GM23248 (cell line): ENCODE results near the gene SLC25A21. TPM values are rescaled to one million over a fixed set of nuclear protein-coding genes. Genes with fewer than 3 reads are reported as not detected.

Source experiments
- DNase-seq: peaks from one replicate; pipeline ENCODE4 v3.0.0-alpha.2; 2015
- H2AFZ ChIP-seq: fragments of 200-600 bp; sonication (generic); 2 replicates; pipeline ENCODE4 v1.6.1; 2016; ENCODE audit warnings: antibody characterized with exemption
- H3F3A ChIP-seq: fragments of 200-600 bp; sonication (generic); 2 replicates; pipeline ENCODE4 v1.6.1; 2016; ENCODE audit warnings: mild to moderate bottlenecking, antibody characterized with exemption, mixed run types; ENCODE audit not compliant: insufficient read depth
- H3K27ac ChIP-seq: fragments of 200-600 bp; sonication (generic); 2 replicates; pipeline ENCODE4 v1.5.1; 2016; ENCODE audit warnings: mild to moderate bottlenecking
- H3K27me3 ChIP-seq: fragments of 200-600 bp; sonication (generic); replicated peaks from 2 replicates; pipeline ENCODE4 v1.6.1; 2016; ENCODE audit warnings: mild to moderate bottlenecking; ENCODE audit not compliant: insufficient read depth
- H3K36me3 ChIP-seq: fragments of 200-600 bp; sonication (generic); 2 replicates; pipeline ENCODE4 v1.6.1; 2016; ENCODE audit warnings: low read depth, mild to moderate bottlenecking
- H3K4me1 ChIP-seq: fragments of 200-600 bp; sonication (generic); 2 replicates; pipeline ENCODE4 v1.6.1; 2016; ENCODE audit warnings: mild to moderate bottlenecking; ENCODE audit not compliant: insufficient read depth
- H3K4me2 ChIP-seq: fragments of 200-600 bp; sonication (generic); one replicate; pipeline ENCODE4 v1.6.1; 2016; ENCODE audit warnings: mild to moderate bottlenecking; ENCODE audit not compliant: unreplicated experiment
- H3K4me3 ChIP-seq: fragments of 200-600 bp; sonication (generic); 2 replicates; pipeline ENCODE4 v1.5.1; 2016; ENCODE audit warnings: mild to moderate bottlenecking
- H3K79me2 ChIP-seq: fragments of 200-600 bp; sonication (generic); 2 replicates; pipeline ENCODE4 v1.6.1; 2016; ENCODE audit warnings: mild to moderate bottlenecking; ENCODE audit not compliant: insufficient read depth
- H3K9ac ChIP-seq: fragments of 200-600 bp; sonication (generic); 2 replicates; pipeline ENCODE4 v1.6.1; 2016; ENCODE audit warnings: mild to moderate bottlenecking
- H3K9me2 ChIP-seq: fragments of 200-600 bp; sonication (generic); 2 replicates; pipeline ENCODE4 v1.6.1; 2016; ENCODE audit warnings: mixed run types, mild to moderate bottlenecking, moderate library complexity; ENCODE audit not compliant: insufficient read depth
- H3K9me3 ChIP-seq: fragments of 200-600 bp; sonication (generic); one replicate; pipeline ENCODE4 v1.6.1; 2017; ENCODE audit warnings: low read depth
- H4K20me1 ChIP-seq: fragments of 200-600 bp; sonication (generic); 2 replicates; pipeline ENCODE4 v1.6.0; 2016; ENCODE audit not compliant: insufficient read depth
- EZH2 ChIP-seq: fragments of 200-600 bp; sonication (generic); IDR thresholded peaks from 2 replicates; pipeline ENCODE4 v1.6.1; 2018; ENCODE audit warnings: antibody characterized with exemption, mild to moderate bottlenecking; ENCODE audit not compliant: insufficient read depth, poor library complexity, severe bottlenecking
- EZH2phosphoT487 ChIP-seq: fragments of 200-600 bp; sonication (generic); IDR thresholded peaks from 2 replicates; pipeline ENCODE4 v1.6.1; 2018; ENCODE audit warnings: antibody characterized with exemption, moderate library complexity, mild to moderate bottlenecking, low read depth; ENCODE audit not compliant: insufficient read depth
- whole genome bisulfite sequencing, 2 experiments: methylation state at CpG; one replicate each; pipeline ENCODE4 v1.1.6; 2015 to 2017; ENCODE audit warnings: low lambda C conversion rate in 2 of 2, low coverage in 1 of 2; ENCODE audit errors: missing lambda C conversion rate in 2 of 2; 5-methylcytosine and 5-hydroxymethylcytosine counted together
- in situ Hi-C: fragments of 300-500 bp; cut with MboI; formaldehyde crosslinking; loops from 2 replicates; pipeline ENCODE4 v1.15.0; 2020
- microRNA-seq: library from miRNA; unstranded; fragments of <30 nt; microRNA quantifications from one replicate; pipeline ENCODE4, GENCODE V29; 2016; ENCODE audit warnings: borderline number of aligned reads
- polyA plus RNA-seq: library from polyadenylated mRNA; unstranded; fragments of >200 nt; fragmentation: Nextera tagmentation; extraction: Ambion mirVana; gene quantifications from 2 replicates; pipeline ENCODE4 v1.2.1, GENCODE V29; 2016
- small RNA-seq: library from RNA; depleted of rRNA; stranded (forward); fragments of <200 nt; gene quantifications from one replicate; pipeline ENCODE3, GENCODE V24; 2014; ENCODE audit warnings: low read depth, low replicate concordance
- total RNA-seq: library from RNA; depleted of rRNA; stranded (reverse); fragments of >200 nt; shearing (Covaris generic); gene quantifications from 2 replicates; pipeline ENCODE4 v1.2.3, GENCODE V29; 2014; rRNA removed

SLC25A21 gene
- total and polyA plus RNA-seq, 2 experiments from 2014 or later, result 0.26 TPM; not detected in 1

- Histone ChIP-seq H2AFZ (peak overlapping the region; percentile 78), H3K9me2 (no peaks in the 10 kb centered on the region), H3K9me3 (no peaks in the 10 kb centered on the region), H3K36me3 (no peaks in the 10 kb centered on the region), H3K4me2 (peak overlapping the region; percentile 86), H3K4me3 (peak overlapping the region; percentile 71), H4K20me1 (no peaks in the 10 kb centered on the region), H3K4me1 (peaks cover 7% of the 10 kb centered on the region; the same call in 1 of the 2 replicates), H3K27me3 (peaks cover 82% of the 10 kb centered on the region), H3F3A (no peaks in the 10 kb centered on the region), H3K9ac (no peak overlapping the region), H3K27ac (no peak overlapping the region), H3K79me2 (no peaks in the 10 kb centered on the region)
- no peak for TF ChIP-seq EZH2phosphoT487
- peak; percentile 86 for TF ChIP-seq EZH2
- WGBS, 2 experiments, result 8 to 10% methylated on average over 56 to 59 of the region's 62 CpGs
- DNase-seq, result peak; percentile 76
- in situ Hi-C loops, result no loop called here
Observed at GRCh38 chr14:36647824-36648753, 524.3 kb downstream of the SLC25A21 start.

GRCh38 chr14:36647417-36647823 is 525.0 kb downstream of the SLC25A21 start:
- H3K9me2 ChIP-seq, result no peaks in the 10 kb centered on the region
- WGBS, 2 experiments, result 8 to 13% methylated on average over 15 to 33 of the region's 34 CpGs
- H3K27ac ChIP-seq, result no peak overlapping the region
- H3K79me2 ChIP-seq, result no peaks in the 10 kb centered on the region
- no peak overlapping the region for H3K9ac ChIP-seq
- in situ Hi-C loops, result no loop called here
- no peak for TF ChIP-seq EZH2
- TF ChIP-seq EZH2phosphoT487, result no peak
- H3K4me2 ChIP-seq, result peak overlapping the region; percentile 86
- H3K4me3 ChIP-seq, result peak overlapping the region; percentile 71
- H3K36me3 ChIP-seq, result no peaks in the 10 kb centered on the region
- no peaks in the 10 kb centered on the region for H3K9me3 ChIP-seq
- peak overlapping the region; percentile 78 for H2AFZ ChIP-seq
- no peak for DNase-seq
- peaks cover 7% of the 10 kb centered on the region; the same call in 1 of the 2 replicates for H3K4me1 ChIP-seq
- peaks cover 75% of the 10 kb centered on the region for H3K27me3 ChIP-seq
- H4K20me1 ChIP-seq, result no peaks in the 10 kb centered on the region
- no peaks in the 10 kb centered on the region for H3F3A ChIP-seq

- Histone ChIP-seq H3K9me2 (no peaks in the 10 kb centered on the region), H3K27me3 (peaks cover 70% of the 10 kb centered on the region), H4K20me1 (no peaks in the 10 kb centered on the region), H3K4me2 (peak overlapping the region; percentile 86), H3F3A (no peaks in the 10 kb centered on the region), H3K79me2 (no peaks in the 10 kb centered on the region), H3K4me3 (peak overlapping the region; percentile 71), H3K4me1 (peaks cover 7% of the 10 kb centered on the region; the same call in 1 of the 2 replicates), H3K36me3 (no peaks in the 10 kb centered on the region), H2AFZ (peak overlapping the region; percentile 78), H3K27ac (no peak overlapping the region), H3K9ac (no peak overlapping the region), H3K9me3 (no peaks in the 10 kb centered on the region)
- TF ChIP-seq EZH2phosphoT487, result no peak
- no peak for TF ChIP-seq EZH2
- WGBS, 2 experiments, result 7% methylated on average over 52 to 55 of the region's 55 CpGs
- peak; percentile 42 for DNase-seq
- in situ Hi-C loops, result no loop called here
Observed at GRCh38 chr14:36646664-36647416, 525.6 kb downstream of the SLC25A21 start.

GRCh38 chr14:36633580-36633979 is 538.8 kb downstream of the SLC25A21 start:
- H3K9ac ChIP-seq, result no peak overlapping the region
- H3F3A ChIP-seq, result no peaks in the 10 kb centered on the region
- no peak overlapping the region for H3K4me3 ChIP-seq
- WGBS, 2 experiments, result 59 to 62% methylated on average over 3 of the region's 3 CpGs
- H4K20me1 ChIP-seq, result no peaks in the 10 kb centered on the region
- no peak for DNase-seq
- no peaks in the 10 kb centered on the region for H3K4me1 ChIP-seq
- no peak overlapping the region for H2AFZ ChIP-seq
- in situ Hi-C loops, result no loop called here
- no peak overlapping the region for H3K27ac ChIP-seq
- H3K4me2 ChIP-seq, result no peak overlapping the region
- H3K79me2 ChIP-seq, result no peaks in the 10 kb centered on the region
- no peaks in the 10 kb centered on the region for H3K9me2 ChIP-seq
- H3K9me3 ChIP-seq, result no peaks in the 10 kb centered on the region
- no peak for TF ChIP-seq EZH2phosphoT487
- no peak for TF ChIP-seq EZH2
- peaks cover 13% of the 10 kb centered on the region; the same call in 1 of the 2 replicates for H3K27me3 ChIP-seq
- no peaks in the 10 kb centered on the region for H3K36me3 ChIP-seq

Small RNAs within 50 kb of the gene (microRNA-seq; reads per million reads assigned to microRNA genes)
- not detected for gene MIR4503

Small RNAs within 50 kb of the gene (small RNA-seq; reads per million reads assigned to genes)
- not detected for gene MIR4503
- gene RNU6-273P, result not detected

Other genes with a start within 250 kb of the SLC25A21 start
- 5.8 and 5.9 TPM in 2 replicates for gene MIPOL1, start 25.3 kb upstream of the SLC25A21 start, total RNA-seq
- gene MIPOL1, start 25.3 kb upstream of the SLC25A21 start, polyA plus RNA-seq, result 4.8 and 5.7 TPM in 2 replicates